HG02970 (cell line): ENCODE results near the gene DESI1.
"Not testable (repeated sequence)": the region's sequence is repeated elsewhere in the genome, so short reads cannot be mapped to it uniquely, and the experiment has no call there.

Experiments used
- ATAC-seq: cut with Tn5 transposase; IDR thresholded peaks from one replicate; pipeline ENCODE4 v1.9.1; 2021; ENCODE audit warnings: mild to moderate bottlenecking, moderate library complexity, moderate number of reproducible peaks; ENCODE audit not compliant: unreplicated experiment, low FRiP score

Gene DESI1

DNA sequence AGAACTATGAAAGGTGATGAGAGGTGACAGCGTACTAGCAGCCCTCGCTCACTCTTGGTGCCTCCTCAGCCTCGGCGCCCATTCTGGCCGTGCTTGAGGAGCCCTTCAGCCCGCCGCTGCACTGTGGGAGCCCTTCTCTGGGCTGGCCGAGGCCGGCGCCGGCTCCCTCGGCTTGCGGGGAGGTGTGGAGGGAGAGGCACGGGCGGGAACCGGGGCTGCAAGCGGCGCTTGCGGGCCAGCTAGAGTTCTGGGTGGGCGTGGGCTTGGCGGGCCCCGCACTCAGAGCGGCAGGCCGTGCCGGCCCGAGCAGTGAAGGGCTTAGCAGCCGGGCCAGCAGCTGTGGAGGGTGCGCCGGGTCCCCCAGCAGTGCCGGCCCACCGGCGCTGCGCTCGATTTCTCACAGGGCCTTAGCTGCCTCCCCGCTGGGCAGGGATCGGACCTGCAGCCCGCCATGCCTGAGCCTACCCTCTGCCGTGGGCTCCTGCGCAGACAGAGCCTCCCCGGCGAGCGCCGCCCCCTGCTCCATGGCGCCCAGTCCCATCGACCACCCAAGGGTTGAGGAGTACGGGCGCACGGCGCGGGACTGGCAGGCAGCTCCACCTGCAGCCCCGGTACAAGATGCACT lies 27.4 kb downstream of the DESI1 start:
- not testable (repeated sequence) for ATAC-seq

- peak; percentile 83 for ATAC-seq
Measured at GRCh38 chr22:41589391-41590241, 31.2 kb downstream of the DESI1 start, which contains the start of gene PMM1. Gene PMM1, minus strand, starts transcription at chr22:41589840. Its CDS starts 35 bp downstream, at chr22:41589805.

DNA sequence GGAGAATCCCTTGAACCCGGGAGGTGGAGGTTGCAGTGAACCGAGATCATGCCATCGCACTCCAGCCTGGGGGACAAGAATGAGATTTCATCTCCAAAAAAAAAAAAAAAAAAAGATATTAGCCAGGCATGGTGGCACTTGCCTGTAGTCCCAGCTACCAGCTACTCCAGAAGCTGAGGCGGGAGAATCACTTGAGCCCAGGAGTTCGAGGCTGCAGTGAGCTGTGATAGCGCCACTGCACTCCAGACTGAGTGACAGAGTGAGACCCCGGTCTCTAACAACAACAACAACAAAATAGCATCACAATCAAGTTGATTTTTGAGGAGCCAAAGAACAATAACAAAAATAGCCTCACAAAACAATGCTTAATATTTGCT lies 33.5 kb downstream of the DESI1 start:
- no peak for ATAC-seq

DNA sequence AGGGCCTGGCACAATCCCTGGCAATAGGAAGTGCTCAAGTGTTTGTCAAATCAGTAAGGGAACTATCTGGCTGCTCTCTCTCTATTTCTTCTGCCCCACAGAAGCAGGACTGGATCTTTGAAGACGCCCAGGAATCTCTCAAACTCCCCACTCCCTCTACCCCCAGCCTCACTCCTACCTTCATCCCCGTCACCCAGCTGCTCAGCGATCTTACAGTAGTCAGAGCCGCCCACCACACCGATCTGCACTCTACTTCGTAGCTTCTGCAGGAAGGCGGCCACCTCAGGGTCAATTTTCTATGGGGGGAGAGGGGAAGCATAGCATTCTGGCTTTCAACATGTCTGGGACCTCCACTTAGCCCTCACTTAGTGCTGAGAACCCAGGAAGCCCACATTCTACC lies 34.9 kb downstream of the DESI1 start:
- ATAC-seq = no peak

DNA sequence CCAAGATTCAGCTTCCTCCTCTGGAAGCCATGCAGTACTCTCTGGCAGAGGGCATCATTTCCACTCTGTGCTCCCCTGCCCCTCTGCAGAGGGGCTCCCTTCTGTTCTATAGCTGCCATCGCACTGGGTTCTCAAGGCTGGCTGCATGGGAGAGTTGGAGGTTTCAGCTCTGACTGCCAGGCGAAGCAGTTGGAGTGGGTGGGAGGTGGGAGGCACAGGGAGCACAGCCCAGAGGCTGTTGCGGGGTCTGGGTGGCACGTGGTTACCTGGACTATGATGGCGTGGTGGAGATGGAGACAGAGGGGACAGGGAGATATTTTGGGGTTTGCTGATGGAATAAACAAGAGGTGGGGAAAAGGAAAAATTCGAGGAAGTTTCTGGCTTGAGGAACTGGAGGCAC lies 36.0 kb downstream of the DESI1 start:
- ATAC-seq = no peak

- ATAC-seq = no peak
Measured at GRCh38 chr22:41582694-41583093, 38.1 kb downstream of the DESI1 start.

- no peak for ATAC-seq
Measured at GRCh38 chr22:41579997-41580355, 40.9 kb downstream of the DESI1 start.

GRCh38 chr22:41579297-41579996 lies 41.4 kb downstream of the DESI1 start:
- no peak for ATAC-seq

- no peak for ATAC-seq
Measured at GRCh38 chr22:41578818-41579217, 42.0 kb downstream of the DESI1 start.

GRCh38 chr22:41578114-41578513 lies 42.7 kb downstream of the DESI1 start:
- no peak for ATAC-seq

DNA sequence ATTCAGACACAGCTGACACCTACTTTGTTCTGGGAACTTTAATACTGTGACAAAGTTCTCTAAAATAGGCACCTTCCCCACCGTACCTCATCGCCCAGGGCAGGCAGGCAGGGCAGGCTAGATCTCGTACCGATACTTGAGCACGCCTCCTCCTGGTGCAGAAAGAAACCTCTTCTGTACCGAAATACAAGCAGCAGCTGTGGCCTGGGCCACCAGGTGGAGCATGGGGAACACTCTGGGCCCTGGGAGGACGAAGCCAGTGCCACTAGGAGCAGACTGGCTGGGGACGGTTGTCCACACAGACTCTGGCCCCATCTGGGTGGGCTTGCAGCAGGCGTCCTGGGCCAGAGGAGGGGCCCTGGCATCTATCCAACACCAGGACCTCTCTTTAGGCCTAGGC lies 44.0 kb downstream of the DESI1 start:
- ATAC-seq = no peak

DNA sequence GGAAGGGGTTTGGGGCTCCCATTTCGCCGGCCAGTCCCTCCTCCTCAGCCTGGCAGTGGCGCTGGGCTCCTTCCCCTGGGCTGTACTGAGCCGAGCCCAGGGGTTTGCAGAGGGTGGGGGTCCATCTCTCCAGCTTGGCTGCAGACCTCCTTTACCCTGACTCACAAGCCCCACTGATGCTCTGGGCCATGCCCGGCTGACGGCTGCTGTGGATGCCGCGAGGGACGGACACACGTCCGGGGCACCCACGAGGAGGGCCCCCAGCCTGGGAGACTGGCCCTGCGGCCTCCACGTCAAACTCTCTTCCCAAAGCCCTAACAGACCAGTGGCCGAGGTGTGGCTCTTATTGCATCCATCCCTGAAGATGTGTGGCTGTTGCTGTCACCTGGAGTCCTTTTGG lies 45.3 kb downstream of the DESI1 start:
- no peak for ATAC-seq

DNA sequence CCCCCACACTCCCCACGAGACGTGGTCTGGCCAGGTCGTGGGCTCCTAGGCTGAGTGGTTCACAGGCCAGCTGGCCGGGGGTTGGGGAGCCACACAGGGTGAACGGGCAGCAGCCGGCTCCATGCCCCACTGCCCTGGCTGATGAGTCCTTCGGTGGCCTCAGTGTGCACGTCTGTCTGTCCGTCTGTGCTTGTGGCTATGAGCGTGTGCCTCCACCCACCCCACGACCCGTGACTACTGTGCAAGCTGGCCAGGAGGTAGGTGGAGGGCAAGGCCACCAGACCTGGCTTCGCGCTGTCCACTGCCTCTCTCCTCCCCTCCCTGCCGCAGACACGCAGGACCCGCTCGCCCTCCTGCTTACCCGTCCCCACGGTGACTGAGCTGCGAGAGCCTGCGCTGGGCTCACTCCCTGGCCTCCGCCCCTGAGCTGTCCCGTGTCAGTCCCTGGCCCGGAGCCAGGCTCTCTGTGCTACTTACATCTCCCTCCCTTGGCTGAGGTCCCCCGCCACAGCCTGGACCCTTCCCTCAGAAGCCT lies 45.9 kb downstream of the DESI1 start:
- no peak for ATAC-seq

GRCh38 chr22:41573677-41574076 lies 47.2 kb downstream of the DESI1 start:
- no peak for ATAC-seq

- ATAC-seq = not testable (repeated sequence)
Measured at GRCh38 chr22:41572305-41572704, 48.5 kb downstream of the DESI1 start.

DNA sequence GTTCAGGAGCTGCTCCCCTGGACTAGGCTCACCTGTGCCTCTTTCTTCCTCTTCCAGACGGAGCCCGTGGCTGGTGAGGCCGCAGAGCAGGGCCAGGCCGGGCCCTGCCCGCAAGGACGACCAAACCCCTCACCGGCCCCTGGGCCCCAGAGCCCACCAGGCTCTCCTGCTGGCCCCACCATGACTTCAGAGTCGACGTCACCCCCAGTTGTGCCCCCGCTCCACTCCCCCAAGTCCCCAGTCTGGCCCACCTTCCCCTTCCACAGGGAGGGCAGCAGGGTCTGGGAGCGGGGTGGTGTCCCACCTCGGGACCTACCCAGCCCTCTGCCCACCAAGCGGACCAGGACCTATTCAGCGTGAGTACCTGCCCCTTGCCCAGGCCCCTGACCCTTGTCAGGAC lies 49.1 kb downstream of the DESI1 start:
- no peak for ATAC-seq

GRCh38 chr22:41570221-41570620 lies 50.6 kb downstream of the DESI1 start:
- no peak for ATAC-seq

DNA sequence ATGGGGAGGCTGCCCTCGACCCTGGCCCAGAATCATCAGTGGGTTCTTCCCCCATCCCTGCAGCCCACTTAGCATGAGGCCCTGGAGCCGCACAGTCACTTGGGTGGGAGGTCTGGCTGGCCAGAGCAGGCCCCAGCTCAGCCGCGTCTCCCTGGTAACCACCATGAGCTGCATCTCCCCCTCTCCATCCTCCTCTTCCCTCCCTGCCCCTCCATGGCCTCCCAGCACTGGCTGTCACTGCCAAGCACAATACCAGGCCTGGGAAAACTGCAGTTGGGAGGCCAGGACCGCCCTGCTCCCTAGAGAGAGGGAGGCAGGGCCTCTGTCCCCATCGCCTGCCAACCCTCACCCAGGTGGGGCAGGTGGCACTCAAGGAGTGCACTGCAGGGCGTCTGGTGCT lies 52.0 kb downstream of the DESI1 start:
- ATAC-seq = no peak

GRCh38 chr22:41567512-41567768 lies 53.4 kb downstream of the DESI1 start:
- ATAC-seq = no peak

- ATAC-seq = no peak
Measured at GRCh38 chr22:41565403-41566054, 55.3 kb downstream of the DESI1 start.

DNA sequence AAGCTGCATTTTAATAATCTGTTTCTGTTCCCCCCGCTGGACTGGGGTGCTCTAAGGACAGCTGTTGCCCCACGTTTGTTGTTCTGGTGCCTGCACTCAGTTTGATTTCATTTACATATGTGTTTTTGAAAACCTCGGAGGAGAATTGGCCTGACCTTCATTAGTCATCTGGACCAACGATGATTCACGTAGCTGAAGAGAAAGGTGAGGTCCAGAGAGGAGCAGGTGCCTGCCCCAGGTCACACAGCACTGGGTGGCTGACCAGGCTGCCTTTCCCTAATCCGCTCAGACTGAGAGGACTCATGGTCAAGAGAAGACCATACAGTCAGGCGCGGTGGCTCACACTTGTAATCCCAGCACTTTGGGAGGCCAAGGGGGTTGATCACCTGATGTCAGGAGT lies 56.3 kb downstream of the DESI1 start:
- no peak for ATAC-seq
